HEK293T (cell line): ENCODE results near the gene PARP6.

Experiments
- BHLHE40 ChIP-seq: fragments of 450-650 bp; IDR thresholded peaks from 2 replicates; pipeline ENCODE4 v1.6.1; 2016; ENCODE audit warnings: mild to moderate bottlenecking, moderate library complexity, borderline replicate concordance
- FOXA1 ChIP-seq: fragments of 450-650 bp; IDR thresholded peaks from 2 replicates; pipeline ENCODE4 v1.6.1; 2016; ENCODE audit warnings: mild to moderate bottlenecking
- L3MBTL2 ChIP-seq: fragments of 450-650 bp; conservative IDR thresholded peaks from 2 replicates; pipeline ENCODE4 v1.6.1; 2016; ENCODE audit warnings: mild to moderate bottlenecking
- NFRKB ChIP-seq: fragments of 450-650 bp; IDR thresholded peaks from 2 replicates; pipeline ENCODE4 v1.6.1; 2016; ENCODE audit warnings: mild to moderate bottlenecking, moderate library complexity
- PKNOX1 ChIP-seq: fragments of 450-650 bp; IDR thresholded peaks from 2 replicates; pipeline ENCODE4 v1.6.1; 2016
- SP1 ChIP-seq: fragments of 450-650 bp; IDR thresholded peaks from 2 replicates; pipeline ENCODE4 v1.6.1; 2017
- TARDBP ChIP-seq: fragments of 450-650 bp; IDR thresholded peaks from 2 replicates; pipeline ENCODE4 v1.6.1; 2016
- ZNF384 ChIP-seq: fragments of 450-650 bp; IDR thresholded peaks from 2 replicates; pipeline ENCODE4 v1.6.1; 2016

GRCh38 chr15:72313881-72314280 is 41.5 kb upstream of the PARP6 start:
- TF ChIP-seq FOXA1, result no peak
- TF ChIP-seq PKNOX1, result no peak
- no peak for TF ChIP-seq ZNF384
- no peak for TF ChIP-seq TARDBP
- no peak for TF ChIP-seq SP1
- no peak for TF ChIP-seq NFRKB
- TF ChIP-seq BHLHE40, result no peak
- no peak for TF ChIP-seq L3MBTL2
